HG02884 (cell line): ENCODE results near the gene PPP2R2C.

Source experiments
- ATAC-seq: cut with Tn5 transposase; IDR thresholded peaks from one replicate; pipeline ENCODE4 v1.9.1; 2021; ENCODE audit warnings: mild to moderate bottlenecking, moderate library complexity; ENCODE audit not compliant: unreplicated experiment

Gene PPP2R2C

DNA sequence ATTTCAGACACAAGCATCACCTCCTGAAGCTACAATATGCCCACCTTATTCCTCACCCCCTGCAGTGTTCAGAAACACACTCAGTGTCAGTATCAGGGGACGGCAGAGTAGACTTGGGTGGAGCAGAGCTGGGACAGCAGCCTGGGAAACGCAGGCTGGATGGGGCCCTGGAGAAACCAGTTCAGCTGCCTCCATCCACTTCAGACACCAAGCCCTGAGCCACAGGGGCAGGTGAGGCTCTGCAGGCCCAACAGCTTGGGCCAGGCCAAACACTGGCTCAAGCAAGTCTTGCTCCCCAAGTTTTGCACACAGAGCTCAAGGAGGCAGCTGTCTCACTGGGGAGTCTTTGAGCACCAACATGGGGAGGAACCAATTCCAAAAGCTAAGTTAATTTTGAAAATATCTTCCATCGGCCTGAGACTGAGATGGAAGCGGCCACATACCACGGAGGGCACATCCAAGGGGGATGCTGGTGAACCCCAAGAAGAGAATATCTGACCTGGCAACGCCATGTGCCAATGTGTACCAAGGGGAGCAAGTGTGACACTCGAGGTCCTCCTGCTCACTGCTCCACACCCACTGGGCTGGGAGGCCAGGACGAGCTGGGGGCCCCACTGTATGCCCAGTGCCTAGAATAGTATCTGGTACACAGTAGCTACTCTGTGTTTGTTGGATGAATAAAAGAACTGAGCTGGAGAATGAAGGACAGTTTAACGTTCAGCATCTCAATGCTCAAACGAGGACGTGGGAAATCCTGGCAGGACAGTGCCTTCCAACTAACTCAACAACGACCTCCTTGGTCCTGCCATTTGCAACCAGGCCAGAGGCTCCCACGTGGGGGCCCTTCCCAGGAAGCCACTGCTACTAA, 45.6 kb downstream of the PPP2R2C start:
- ATAC-seq: no peak

DNA sequence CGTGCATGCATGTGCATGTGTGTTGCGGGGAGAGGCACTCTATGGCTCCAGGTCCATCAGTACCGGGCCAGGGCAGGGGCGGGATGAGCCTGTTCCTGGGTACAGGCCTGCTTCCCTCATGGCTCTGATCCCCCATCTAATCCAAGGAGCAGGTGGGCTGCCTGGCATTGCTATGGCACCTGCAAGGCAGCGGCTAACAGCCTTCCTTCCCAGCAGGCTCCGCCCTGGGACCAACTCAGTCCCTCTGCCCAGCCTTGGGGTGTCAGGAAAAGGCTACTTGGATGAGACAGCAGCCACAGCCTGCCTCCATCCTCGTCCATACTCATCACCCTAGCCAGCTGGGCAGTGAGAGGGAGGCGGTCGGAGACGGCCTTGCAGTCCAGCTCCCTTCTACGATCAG, 46.5 kb downstream of the PPP2R2C start:
- no peak for ATAC-seq

DNA sequence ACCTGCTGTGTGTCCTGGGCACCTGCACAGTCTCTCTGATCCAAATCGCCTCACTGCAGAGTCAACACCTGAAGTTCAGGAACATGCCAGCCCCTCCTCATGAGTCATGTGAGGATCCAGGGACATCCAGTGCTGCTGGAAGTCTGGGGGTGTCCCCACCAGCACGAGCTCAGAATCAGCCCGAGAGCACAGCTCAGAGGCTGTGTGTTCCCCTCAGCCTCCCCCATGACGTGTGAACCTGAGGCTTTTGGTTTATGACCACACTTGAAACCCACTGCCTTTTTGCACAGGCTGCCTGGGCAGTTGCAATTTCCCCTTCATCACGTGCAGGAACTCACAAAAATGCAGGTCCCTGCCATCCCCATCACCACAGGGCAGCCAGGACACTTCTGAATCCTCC, 47.1 kb downstream of the PPP2R2C start:
- ATAC-seq: no peak

DNA sequence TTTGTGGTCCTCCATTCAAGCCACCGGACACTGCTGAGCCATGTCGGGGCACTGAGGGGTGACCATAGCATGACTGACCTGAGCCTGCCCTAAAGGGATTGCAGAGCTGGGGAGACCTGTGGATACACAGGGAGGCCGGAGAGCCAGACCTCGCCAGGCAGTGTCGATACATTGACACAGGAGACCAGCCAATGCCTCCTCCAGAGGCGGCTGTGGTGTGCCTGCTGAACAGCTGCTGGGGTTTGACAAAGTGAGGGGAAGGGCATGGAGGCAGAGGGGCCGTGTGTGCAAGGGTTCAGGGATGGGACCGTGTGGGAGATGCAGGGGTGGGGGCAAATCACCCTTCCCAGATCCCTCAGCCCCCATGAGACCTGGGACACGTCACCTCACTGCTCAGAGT, 48.0 kb downstream of the PPP2R2C start:
- no peak for ATAC-seq

DNA sequence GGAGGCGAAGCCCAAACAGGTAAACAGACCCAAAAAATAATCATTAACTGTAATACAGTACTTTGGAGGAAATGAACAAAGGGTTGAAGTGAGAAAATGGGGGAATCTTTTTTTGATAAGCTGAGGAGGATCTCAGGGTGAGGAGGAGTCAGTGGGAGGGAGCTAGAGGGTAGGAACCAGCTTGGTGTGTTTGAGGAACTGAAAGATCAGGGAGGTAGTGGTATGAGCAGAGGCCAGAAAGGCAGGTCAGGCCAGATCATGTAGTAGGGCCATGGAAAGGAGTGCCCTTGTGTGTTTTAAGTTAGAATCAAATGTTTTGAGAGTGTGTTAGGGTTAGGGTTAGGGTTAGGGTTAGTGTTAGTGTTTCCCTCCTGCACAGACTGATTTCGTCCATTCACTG, 48.8 kb downstream of the PPP2R2C start:
- ATAC-seq: peak; percentile 97

DNA sequence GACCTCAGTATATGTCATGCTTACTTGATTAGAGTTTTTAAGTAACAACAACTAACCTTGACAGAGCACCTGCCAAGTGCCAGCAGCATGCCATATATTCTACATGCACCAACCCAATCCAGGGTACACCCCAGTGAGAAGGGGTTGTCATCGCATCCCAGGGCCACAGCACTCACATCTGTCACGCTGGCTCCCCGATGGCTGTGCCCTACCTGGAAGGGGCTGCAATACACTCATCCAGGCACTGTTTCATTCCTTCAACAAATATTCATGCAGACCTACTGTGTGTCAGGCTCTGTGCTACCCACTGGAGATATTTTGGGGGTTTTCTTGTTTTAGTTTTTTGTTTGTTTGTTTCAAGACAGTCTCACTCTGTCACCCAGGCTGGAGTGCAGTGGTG, 49.5 kb downstream of the PPP2R2C start:
- ATAC-seq: no peak

DNA sequence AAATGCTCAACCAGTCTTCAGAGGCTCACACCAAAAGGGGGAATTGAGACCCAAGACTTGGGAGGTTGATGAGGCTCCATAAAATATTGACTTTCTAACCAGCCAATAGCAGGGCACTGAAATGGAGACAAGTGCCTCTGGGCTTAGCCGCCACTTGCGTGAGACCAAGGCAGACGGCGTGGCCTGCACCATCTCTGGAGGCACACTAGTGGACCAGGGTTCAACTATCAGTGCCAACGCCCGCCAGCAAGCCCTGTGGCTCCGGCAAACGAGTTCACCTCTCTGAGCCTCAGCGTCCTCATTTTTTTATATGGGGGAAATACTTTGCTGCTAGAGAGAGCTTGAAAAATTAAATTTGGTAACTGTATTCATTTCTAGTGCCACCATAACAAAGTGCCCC, 50.3 kb downstream of the PPP2R2C start:
- no peak for ATAC-seq

DNA sequence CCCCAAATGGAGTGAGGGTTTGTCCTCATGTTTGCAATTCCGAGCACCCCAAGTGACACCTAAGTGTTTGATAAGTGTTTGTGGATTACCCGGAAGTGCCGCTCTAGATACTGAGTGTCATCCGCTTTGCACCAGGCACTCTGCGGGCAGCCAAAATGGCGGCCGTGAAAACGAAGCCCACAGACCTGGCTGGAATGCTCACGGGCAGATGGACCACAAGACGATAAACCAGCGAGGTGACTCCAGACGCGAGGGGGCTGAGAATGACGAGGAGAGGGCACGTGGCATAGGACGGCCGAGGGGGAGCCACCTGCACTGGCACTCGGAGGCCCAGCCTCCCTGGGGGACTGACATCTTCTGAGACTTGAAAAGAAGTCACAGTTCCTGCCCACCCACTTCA, 51.0 kb downstream of the PPP2R2C start:
- ATAC-seq: no peak

DNA sequence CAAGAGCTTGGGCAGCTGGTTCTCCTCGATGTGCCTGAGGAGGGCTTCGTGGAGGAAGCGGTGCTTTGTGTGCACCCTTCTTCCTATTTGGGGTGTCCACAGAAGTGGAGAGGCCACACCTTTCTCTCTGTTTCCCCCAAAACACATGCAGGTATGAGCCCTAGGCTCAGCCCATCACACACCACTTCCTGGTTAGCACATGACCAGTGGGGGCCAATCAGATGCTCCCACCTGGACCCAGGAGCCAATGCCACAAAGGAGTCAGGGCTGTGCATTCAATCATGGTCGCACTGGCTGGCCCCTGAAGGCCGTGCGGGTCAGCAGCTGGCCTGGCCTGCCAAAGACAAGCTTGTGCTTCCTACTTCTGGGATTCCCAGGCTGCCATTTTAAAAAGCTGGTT, 51.4 kb downstream of the PPP2R2C start:
- no peak for ATAC-seq

DNA sequence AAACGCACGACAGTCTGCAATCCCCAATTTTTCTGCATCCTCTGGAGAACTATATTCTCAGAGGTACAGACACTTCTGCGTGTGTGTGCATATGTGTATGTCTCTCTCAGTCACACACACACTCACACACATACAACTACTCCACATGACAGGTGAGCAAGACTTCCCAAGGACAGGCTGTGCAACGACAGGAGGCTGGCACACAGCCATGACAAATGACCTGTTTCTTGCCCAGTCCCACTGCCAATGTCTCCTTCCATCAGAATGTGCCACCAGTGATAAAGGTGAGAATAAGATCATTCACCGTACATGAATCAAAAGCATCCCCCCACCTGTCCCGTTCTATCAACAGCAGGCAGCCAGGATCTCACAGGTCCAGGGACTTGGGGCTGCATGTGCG, 52.4 kb downstream of the PPP2R2C start:
- no peak for ATAC-seq

DNA sequence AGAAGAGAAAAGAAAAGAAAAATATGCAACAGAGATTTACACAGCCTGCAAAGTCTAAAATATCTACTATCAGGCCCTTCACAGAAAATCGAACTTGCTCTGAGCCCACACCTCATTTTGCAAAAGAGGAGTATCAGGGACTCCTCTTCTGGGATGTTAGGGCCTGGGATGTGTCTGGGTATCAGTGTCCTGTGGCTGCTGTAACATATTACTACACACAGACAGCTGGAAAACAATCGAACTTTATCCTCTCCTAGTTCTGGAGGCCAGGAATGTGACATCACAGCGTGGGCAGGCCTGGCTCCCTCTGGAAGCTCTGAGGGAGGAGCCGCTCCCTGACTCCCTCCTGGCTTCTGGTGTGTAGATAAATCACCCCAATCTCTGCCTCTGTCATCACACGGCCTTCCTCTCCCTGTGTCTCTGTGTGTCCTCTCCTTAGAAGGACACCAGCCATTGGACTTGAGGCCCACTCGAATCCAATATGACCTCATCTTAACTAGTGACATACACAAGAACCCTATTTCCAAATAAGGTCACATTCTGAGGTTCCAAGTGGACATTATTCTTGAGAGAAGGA, 52.9 kb downstream of the PPP2R2C start:
- no peak for ATAC-seq

DNA sequence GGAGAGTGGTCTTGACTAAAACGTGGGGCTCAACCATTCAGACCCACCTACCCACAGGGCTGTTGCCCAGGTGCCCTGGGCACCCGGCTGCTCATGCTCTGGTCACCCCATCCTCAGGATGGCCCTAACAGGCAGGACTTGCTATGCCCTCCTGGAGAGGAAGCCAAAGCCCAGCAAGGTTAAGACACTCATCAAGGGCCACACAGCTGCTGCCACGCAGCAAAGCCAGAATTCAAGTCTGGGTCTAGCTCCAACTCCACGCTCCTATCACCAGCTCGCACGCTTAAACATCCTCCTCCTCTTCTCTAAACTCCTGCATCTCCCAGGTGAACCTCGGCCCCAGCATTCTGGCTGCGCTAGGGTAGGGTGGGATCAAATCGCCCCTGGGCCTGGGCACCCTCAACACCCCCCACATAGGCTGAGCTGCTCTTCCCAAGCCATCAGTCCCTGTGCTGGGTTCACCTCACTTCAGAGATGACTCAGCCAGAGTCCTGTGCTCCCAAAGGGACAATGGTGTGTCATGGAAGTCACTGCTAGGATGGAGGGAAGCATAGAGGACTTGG, 54.1 kb downstream of the PPP2R2C start:
- no peak for ATAC-seq

DNA sequence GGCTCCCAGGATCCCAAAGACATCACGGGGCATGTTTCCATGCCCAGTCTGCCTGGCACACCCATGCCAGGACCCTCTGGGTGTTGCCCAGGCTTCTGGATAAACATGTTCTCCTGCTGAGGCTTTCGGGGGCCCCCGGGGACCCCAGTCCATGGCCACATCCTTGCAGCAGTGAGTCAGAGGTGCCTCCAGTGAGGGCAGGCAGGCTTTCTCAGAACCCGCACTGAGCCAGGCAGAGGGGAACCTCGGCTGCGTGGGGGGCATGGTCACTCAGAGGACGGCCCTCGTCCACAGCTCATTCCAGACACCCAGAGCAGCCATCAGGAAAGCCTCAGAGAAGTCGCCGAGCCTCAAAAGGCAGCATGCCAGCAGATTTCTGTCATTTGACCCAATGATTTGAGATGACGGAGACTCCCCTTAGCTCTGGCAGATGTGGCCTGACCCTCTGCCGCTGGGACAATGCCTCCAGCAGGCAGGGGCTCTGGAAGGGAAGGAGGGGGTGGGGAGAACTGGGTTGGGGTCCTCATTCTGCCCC, 54.8 kb downstream of the PPP2R2C start:
- ATAC-seq: no peak

DNA sequence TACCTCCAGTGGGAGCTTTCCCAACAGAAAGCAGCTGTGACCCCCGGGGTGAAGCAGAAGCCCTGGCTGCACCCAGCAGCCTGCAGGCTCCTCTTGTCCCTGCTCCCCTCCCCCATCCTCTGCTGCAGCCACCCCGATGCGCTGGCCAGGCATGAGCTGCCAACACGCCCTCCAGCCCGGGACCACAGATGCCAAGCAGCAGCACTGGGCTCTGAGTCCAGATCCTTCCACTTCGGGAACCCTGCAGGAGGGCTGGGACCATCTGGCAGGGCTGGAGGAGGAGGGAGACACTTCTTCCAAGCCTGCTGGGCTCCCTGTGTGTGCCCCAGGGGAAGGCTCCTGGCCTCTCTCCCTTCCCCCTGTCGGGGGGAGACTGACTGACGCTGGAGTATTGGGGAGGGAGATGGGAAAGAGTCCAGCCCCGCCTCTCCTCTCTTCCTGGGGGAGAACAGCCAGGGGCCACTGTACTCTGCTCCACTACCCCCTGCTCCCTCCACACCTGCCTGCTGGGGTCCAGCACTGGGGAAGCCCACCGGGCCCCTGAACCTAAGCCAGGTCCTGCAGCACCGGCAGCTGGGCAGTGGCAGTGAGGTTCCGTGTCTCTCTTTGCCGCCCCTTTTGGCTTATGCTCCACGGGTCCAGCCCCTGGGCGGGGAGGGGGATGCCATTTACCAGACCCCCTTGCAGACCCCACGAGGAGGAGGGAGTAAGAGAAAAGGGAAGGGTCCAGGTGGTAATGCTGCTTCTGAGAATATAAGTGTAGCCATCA, 55.7 kb downstream of the PPP2R2C start:
- ATAC-seq: no peak

DNA sequence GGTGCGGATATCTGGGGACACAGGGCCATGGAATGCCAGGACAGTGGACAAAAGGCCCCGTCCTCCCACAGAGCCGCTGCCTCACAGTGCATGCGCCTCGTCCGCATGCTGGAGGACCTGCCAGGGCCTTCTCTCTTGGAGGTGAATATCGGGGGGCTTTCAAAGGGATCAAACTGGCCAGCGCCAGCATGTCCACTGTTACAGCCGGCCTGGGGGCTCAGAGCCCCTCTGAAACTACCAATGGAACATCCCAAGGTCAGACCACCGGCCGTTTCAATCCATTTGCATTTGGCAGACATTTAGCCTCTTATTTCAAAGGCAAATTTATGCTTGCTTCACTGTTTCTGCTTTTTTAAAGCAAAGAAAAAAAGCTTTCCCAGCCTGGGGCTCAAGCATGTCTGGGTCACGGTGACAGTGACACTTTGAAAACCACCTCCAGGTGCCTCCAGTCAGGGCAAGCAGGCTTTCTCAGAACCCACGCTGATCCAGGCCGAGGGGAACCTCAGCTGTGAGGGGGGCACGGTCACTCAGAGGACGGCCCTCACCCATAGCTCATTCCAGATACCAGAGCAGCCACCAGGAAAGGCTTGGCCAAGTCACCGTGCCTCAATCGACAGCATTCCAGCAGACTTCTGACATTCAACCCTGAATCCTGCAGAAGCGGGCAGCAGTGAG, 57.2 kb downstream of the PPP2R2C start:
- no peak for ATAC-seq

DNA sequence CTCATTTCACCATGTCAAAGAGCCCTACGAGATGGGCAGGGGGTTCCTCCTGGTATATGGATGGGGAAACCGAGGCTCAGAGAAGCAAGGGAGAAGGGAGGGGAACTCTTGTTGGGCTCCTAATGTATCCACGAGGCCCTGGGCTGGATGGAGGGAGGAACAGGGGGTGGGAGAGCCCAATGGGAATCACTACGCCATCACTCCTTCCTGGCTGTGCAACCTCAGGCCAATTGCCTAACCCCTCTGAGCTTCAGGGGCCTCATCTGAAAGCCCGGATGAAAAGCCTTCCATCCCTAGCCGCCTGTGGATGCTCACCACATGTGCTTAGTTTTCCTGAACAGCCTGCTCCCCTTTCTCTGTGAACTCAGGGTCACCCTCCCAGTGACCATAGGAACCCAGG, 57.8 kb downstream of the PPP2R2C start:
- no peak for ATAC-seq

DNA sequence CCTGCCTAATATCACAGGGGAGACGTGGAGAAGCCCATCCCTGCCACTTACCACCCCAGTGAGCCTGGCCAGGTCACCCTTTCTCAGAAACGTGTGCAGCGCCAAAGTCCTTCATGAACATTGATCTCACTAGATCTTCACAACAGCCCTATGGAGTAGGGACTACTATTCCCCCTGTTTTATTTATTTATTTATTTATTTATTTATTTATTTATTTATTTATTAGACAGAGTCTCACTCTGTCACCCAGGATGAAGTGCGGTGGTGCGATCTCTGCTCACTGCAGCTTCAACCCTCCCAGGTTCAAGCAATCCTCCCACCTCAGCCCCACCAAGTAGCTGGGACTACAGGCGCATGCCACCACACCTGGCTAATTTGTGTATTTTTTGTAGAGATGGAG, 61.8 kb downstream of the PPP2R2C start:
- no peak for ATAC-seq

DNA sequence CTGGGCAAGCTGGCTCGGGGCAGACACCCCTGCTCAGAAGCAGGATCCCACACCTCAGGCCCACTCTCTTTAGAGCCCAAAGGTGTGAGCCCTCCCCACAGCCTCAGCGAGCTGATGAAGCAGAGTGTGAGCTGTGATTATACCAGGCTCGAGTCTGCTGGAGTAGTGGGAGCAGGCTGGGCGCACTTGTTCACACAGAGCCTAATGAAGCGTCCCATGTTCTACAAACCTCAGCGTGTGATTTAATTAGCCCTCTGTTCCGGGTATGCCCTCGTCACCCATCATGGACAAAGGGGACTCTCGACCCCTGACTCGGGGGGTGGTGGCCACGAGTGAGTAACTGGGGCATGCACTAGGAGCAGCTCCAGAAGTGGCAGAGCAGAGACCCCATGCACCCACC, 62.3 kb downstream of the PPP2R2C start:
- no peak for ATAC-seq

DNA sequence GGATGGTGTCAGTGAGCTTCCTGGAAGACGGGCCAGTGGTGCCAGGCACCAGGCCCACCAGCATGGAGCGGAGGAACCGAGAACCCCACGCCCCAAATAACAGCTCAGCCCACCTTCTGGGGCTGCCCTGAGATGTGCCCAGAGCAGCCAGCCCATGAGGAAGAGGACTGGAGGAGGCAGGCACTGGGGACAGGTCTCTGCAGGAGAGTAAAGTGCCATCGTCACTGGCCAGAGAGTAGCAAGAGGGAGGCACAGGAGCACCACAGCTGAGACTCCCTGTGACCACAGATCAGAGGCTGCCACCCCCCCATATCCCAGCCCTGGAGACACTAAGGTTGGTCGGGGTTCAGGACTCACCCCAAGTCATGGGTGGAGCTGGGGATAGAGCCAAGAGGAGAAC, 63.0 kb downstream of the PPP2R2C start:
- no peak for ATAC-seq

DNA sequence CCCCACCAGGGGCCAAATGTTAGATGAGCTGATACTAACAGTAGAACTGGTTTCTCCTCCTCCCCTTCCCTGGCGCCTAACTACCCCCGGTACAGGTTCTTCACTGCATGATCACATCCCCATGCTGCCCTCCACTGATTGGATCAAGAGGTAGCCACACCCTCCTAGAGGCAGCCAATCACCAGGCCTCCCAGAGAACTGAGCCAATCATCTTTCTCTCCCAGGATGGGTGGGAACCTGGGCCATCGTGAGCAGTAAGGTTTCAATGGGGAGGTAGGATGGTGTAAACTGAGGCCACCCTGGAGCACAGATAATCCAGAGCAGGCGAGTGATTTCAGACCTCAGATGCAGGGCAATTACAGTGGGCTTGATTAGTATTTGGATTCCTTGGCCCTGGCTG, 64.2 kb downstream of the PPP2R2C start:
- ATAC-seq: no peak

DNA sequence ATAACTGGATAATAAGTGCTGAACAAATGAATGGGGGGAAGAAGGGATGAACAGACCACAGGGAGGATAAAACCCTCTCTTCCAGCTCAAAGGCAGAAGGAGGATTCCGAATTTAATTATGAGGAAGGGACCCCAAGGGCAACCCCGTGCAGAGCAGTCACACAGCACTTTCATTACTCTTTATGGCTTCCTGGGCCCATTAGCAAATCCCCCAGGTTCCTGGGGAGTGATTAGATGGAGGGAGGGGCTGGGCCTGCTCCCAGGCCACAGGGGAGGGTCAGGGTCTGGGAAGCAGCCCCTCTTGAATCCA, 67.1 kb downstream of the PPP2R2C start:
- no peak for ATAC-seq
